Measurements from ENCODE around the gene SYPL1.

DNA sequence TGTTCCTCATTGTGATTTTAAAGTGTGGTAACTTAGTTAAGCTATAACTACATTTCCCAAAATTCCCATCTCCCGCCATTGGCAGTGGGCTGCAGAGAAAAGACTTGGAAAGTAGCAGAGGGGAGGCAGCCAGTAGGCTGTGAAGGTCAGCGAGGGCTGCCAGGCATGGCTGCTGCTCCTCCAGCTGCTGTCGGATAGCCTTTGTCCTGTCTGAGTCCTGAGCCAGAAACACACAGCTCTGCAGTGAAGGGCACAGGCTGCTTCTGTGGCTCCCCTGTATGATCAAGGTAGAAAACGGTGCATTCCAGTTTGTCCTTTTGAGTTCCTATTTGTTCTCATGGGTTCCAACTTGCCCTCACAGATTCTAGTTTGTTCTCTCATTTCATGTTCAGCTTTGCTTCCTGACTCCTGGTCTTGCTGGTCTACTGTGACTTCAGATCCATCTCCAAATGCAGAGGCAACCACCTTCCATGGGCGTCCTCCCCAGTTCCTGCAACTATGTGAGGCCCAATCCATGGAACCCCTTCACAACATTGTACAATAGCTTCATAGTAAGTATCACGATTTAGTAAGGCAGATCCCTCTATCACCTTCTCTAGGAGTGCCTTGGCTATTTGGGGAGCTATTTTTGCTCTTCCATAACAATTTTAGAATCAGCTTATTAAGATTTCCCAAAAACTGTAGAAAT lies 31.7 kb downstream of the SYPL1 start:
- TF ChIP-seq POLR2AphosphoS5 (IDR thresholded peaks at IDR 0.05), result peak in 1 of 3 donors; percentile 28
- TF ChIP-seq, protein P1, sequence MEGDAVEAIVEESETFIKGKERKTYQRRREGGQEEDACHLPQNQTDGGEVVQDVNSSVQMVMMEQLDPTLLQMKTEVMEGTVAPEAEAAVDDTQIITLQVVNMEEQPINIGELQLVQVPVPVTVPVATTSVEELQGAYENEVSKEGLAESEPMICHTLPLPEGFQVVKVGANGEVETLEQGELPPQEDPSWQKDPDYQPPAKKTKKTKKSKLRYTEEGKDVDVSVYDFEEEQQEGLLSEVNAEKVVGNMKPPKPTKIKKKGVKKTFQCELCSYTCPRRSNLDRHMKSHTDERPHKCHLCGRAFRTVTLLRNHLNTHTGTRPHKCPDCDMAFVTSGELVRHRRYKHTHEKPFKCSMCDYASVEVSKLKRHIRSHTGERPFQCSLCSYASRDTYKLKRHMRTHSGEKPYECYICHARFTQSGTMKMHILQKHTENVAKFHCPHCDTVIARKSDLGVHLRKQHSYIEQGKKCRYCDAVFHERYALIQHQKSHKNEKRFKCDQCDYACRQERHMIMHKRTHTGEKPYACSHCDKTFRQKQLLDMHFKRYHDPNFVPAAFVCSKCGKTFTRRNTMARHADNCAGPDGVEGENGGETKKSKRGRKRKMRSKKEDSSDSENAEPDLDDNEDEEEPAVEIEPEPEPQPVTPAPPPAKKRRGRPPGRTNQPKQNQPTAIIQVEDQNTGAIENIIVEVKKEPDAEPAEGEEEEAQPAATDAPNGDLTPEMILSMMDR (IDR thresholded peaks at IDR 0.05 in 8 of 11, conservative IDR thresholded peaks at IDR 0.05 in 3 of 11), result no peak

Measured in spleen (tissue), 7 donors.